ENCODE data around the gene LILRB3.
A peak's percentile ranks its signal among the peaks of the same experiment; 100 is the strongest.
"Not testable (repeated sequence)": the region's sequence is repeated elsewhere in the genome, so short reads cannot be mapped to it uniquely, and the experiment has no call there.

LILRB3 gene

GRCh38 chr19:54242646-54243045 lies 19.8 kb upstream of the LILRB3 start, which contains the start of gene LILRA6:
TSS of gene LILRA6 (minus strand) at chr19:54242790.
- not testable (repeated sequence) for DNase-seq (ENCODE audit: low read depth)

GRCh38 chr19:54242234-54242633 lies 19.4 kb upstream of the LILRB3 start:
- not testable (repeated sequence) for DNase-seq (ENCODE audit: low read depth)

- not testable (repeated sequence) for DNase-seq (ENCODE audit: low read depth)
Measured at GRCh38 chr19:54240372-54241336, 17.8 kb upstream of the LILRB3 start.

GRCh38 chr19:54239491-54240371 lies 16.9 kb upstream of the LILRB3 start:
- not testable (repeated sequence) for DNase-seq (ENCODE audit: low read depth)

- DNase-seq (ENCODE audit: low read depth) = no peak
Measured at GRCh38 chr19:54233941-54234340, 11.1 kb upstream of the LILRB3 start.

- peak; percentile 69 for DNase-seq (ENCODE audit: low read depth)
Measured at GRCh38 chr19:54231077-54231931, 8.5 kb upstream of the LILRB3 start.

GRCh38 chr19:54230031-54230430 lies 7.2 kb upstream of the LILRB3 start:
- DNase-seq (ENCODE audit: low read depth) = no peak

- no peak for DNase-seq (ENCODE audit: low read depth)
Measured at GRCh38 chr19:54229146-54229545, 6.3 kb upstream of the LILRB3 start.

- not testable (repeated sequence) for DNase-seq (ENCODE audit: low read depth)
Measured at GRCh38 chr19:54224619-54225018, 1.8 kb upstream of the LILRB3 start.

- DNase-seq (ENCODE audit: low read depth) = not testable (repeated sequence)
Measured at GRCh38 chr19:54223937-54224281, 1.1 kb upstream of the LILRB3 start.

GRCh38 chr19:54223277-54223936 lies 600 bp upstream of the LILRB3 start:
- DNase-seq (ENCODE audit: low read depth) = not testable (repeated sequence)

- DNase-seq (ENCODE audit: low read depth) = not testable (repeated sequence)
Measured at GRCh38 chr19:54221947-54222346, 860 bp downstream of the LILRB3 start.

- not testable (repeated sequence) for DNase-seq (ENCODE audit: low read depth)
Measured at GRCh38 chr19:54219702-54220101, 3.1 kb downstream of the LILRB3 start.

- no peak for DNase-seq (ENCODE audit: low read depth)
Measured at GRCh38 chr19:54218960-54219661, 3.7 kb downstream of the LILRB3 start.

- no peak for DNase-seq (ENCODE audit: low read depth)
Measured at GRCh38 chr19:54218259-54218658, 4.5 kb downstream of the LILRB3 start.

- not testable (repeated sequence) for DNase-seq (ENCODE audit: low read depth)
Measured at GRCh38 chr19:54217517-54218247, 5.1 kb downstream of the LILRB3 start.

GRCh38 chr19:54216869-54217268 lies 5.9 kb downstream of the LILRB3 start:
- no peak for DNase-seq (ENCODE audit: low read depth)

- not testable (repeated sequence) for DNase-seq (ENCODE audit: low read depth)
Measured at GRCh38 chr19:54214734-54215133, 8.1 kb downstream of the LILRB3 start.

- not testable (repeated sequence) for DNase-seq (ENCODE audit: low read depth)
Measured at GRCh38 chr19:54214217-54214616, 8.6 kb downstream of the LILRB3 start.

- DNase-seq (ENCODE audit: low read depth) = no peak
Measured at GRCh38 chr19:54211235-54211634, 11.6 kb downstream of the LILRB3 start.

All from stimulated activated CD8-positive, alpha-beta memory T cell treated with anti-CD3 and anti-CD28 coated beads, Interleukin-12 subunit alpha, Interleukin-12 subunit beta, amount 100 ng/mL, for 4 hours (primary cell).